ENCODE measurements around the gene FAM227B.

GRCh38 chr15:49560045-49560444 lies 60.6 kb downstream of the FAM227B start:
- TF ChIP-seq CTCF (IDR thresholded peaks at IDR 0.05) (no peak), POLR2A (IDR thresholded peaks at IDR 0.05) (no peak)

All from thyroid gland (tissue), 4 donors.